ENCODE measurements around the gene CCDC33. TPM values are rescaled to one million over a fixed set of nuclear protein-coding genes. Genes with fewer than 3 reads are reported as not detected.

Gene CCDC33
- total and polyA plus RNA-seq, 2 experiments from 2014 or later: 2.6 to 2.8 TPM

- TF ChIP-seq, protein P1, sequence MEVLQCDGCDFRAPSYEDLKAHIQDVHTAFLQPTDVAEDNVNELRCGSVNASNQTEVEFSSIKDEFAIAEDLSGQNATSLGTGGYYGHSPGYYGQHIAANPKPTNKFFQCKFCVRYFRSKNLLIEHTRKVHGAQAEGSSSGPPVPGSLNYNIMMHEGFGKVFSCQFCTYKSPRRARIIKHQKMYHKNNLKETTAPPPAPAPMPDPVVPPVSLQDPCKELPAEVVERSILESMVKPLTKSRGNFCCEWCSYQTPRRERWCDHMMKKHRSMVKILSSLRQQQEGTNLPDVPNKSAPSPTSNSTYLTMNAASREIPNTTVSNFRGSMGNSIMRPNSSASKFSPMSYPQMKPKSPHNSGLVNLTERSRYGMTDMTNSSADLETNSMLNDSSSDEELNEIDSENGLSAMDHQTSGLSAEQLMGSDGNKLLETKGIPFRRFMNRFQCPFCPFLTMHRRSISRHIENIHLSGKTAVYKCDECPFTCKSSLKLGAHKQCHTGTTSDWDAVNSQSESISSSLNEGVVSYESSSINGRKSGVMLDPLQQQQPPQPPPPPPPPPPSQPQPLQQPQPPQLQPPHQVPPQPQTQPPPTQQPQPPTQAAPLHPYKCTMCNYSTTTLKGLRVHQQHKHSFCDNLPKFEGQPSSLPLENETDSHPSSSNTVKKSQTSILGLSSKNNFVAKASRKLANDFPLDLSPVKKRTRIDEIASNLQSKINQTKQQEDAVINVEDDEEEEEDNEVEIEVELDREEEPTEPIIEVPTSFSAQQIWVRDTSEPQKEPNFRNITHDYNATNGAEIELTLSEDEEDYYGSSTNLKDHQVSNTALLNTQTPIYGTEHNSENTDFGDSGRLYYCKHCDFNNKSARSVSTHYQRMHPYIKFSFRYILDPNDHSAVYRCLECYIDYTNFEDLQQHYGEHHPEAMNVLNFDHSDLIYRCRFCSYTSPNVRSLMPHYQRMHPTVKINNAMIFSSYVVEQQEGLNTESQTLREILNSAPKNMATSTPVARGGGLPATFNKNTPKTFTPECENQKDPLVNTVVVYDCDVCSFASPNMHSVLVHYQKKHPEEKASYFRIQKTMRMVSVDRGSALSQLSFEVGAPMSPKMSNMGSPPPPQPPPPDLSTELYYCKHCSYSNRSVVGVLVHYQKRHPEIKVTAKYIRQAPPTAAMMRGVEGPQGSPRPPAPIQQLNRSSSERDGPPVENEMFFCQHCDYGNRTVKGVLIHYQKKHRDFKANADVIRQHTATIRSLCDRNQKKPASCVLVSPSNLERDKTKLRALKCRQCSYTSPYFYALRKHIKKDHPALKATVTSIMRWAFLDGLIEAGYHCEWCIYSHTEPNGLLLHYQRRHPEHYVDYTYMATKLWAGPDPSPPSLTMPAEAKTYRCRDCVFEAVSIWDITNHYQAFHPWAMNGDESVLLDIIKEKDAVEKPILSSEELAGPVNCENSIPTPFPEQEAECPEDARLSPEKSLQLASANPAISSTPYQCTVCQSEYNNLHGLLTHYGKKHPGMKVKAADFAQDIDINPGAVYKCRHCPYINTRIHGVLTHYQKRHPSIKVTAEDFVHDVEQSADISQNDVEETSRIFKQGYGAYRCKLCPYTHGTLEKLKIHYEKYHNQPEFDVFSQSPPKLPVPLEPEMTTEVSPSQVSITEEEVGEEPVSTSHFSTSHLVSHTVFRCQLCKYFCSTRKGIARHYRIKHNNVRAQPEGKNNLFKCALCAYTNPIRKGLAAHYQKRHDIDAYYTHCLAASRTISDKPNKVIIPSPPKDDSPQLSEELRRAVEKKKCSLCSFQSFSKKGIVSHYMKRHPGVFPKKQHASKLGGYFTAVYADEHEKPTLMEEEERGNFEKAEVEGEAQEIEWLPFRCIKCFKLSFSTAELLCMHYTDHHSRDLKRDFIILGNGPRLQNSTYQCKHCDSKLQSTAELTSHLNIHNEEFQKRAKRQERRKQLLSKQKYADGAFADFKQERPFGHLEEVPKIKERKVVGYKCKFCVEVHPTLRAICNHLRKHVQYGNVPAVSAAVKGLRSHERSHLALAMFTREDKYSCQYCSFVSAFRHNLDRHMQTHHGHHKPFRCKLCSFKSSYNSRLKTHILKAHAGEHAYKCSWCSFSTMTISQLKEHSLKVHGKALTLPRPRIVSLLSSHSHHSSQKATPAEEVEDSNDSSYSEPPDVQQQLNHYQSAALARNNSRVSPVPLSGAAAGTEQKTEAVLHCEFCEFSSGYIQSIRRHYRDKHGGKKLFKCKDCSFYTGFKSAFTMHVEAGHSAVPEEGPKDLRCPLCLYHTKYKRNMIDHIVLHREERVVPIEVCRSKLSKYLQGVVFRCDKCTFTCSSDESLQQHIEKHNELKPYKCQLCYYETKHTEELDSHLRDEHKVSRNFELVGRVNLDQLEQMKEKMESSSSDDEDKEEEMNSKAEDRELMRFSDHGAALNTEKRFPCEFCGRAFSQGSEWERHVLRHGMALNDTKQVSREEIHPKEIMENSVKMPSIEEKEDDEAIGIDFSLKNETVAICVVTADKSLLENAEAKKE (CRISPR knock-in tag; IDR thresholded peaks at IDR 0.05): no peak
- no peak for TF ChIP-seq ZNF331 (CRISPR knock-in tag; IDR thresholded peaks at IDR 0.05; ENCODE audit: low read depth)
- TF ChIP-seq, protein P2, sequence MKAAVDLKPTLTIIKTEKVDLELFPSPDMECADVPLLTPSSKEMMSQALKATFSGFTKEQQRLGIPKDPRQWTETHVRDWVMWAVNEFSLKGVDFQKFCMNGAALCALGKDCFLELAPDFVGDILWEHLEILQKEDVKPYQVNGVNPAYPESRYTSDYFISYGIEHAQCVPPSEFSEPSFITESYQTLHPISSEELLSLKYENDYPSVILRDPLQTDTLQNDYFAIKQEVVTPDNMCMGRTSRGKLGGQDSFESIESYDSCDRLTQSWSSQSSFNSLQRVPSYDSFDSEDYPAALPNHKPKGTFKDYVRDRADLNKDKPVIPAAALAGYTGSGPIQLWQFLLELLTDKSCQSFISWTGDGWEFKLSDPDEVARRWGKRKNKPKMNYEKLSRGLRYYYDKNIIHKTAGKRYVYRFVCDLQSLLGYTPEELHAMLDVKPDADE (IDR thresholded peaks at IDR 0.05): no peak
- TF ChIP-seq STAT1 (IDR thresholded peaks at IDR 0.05; ENCODE audit: unreplicated experiment): no peak
Observed at GRCh38 chr15:74376226-74376625, 140.1 kb downstream of the CCDC33 start (continued).

- Mint-ChIP-seq H3K36me3 (ENCODE audit: low read depth) (no peaks in the 10 kb centered on the region), H3K27me3 (ENCODE audit: insufficient read depth, low read depth, poor library complexity) (peaks cover 19% of the 10 kb centered on the region), H3K27ac (no peak overlapping the region), H3K4me1 (peaks cover 15% of the 10 kb centered on the region), H3K9me3 (no peaks in the 10 kb centered on the region), H3K4me3 (no peak overlapping the region)
- H3K79me2 ChIP-seq (replicated peaks; ENCODE audit: insufficient read depth): no peaks in the 10 kb centered on the region
- no peak overlapping the region for H2AFZ ChIP-seq
- ATAC-seq: no peak
- no peaks in the 10 kb centered on the region for H3K27me3 ChIP-seq (ENCODE audit: insufficient read depth)
- H3F3A ChIP-seq (replicated peaks; ENCODE audit: low read depth): no peaks in the 10 kb centered on the region; the same call in 1 of the 2 replicates
- H3K4me1 ChIP-seq (ENCODE audit: insufficient read depth): peaks cover 9% of the 10 kb centered on the region
- H3K27ac ChIP-seq (ENCODE audit: low read depth): no peak overlapping the region
- H3K4me3 ChIP-seq: no peak overlapping the region
- no peaks in the 10 kb centered on the region for H4K20me1 ChIP-seq (replicated peaks; ENCODE audit: insufficient read depth)
- no peak for DNase-seq (ENCODE audit: low spot score)
- no peaks in the 10 kb centered on the region for H3K36me3 ChIP-seq (ENCODE audit: insufficient read depth)
- H3K9me2 ChIP-seq (ENCODE audit: insufficient read depth): no peaks in the 10 kb centered on the region
- H3K4me2 ChIP-seq: no peak overlapping the region
- TF ChIP-seq, protein P3, sequence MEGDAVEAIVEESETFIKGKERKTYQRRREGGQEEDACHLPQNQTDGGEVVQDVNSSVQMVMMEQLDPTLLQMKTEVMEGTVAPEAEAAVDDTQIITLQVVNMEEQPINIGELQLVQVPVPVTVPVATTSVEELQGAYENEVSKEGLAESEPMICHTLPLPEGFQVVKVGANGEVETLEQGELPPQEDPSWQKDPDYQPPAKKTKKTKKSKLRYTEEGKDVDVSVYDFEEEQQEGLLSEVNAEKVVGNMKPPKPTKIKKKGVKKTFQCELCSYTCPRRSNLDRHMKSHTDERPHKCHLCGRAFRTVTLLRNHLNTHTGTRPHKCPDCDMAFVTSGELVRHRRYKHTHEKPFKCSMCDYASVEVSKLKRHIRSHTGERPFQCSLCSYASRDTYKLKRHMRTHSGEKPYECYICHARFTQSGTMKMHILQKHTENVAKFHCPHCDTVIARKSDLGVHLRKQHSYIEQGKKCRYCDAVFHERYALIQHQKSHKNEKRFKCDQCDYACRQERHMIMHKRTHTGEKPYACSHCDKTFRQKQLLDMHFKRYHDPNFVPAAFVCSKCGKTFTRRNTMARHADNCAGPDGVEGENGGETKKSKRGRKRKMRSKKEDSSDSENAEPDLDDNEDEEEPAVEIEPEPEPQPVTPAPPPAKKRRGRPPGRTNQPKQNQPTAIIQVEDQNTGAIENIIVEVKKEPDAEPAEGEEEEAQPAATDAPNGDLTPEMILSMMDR (conservative IDR thresholded peaks at IDR 0.05; ENCODE audit: low read depth in 2 of 2): no peak
- TF ChIP-seq, protein P1 (CRISPR knock-in tag; IDR thresholded peaks at IDR 0.05): no peak
Observed at GRCh38 chr15:74376825-74377581, 140.9 kb downstream of the CCDC33 start.

Measured in GM23338 (cell line).